HL-60 (cell line): ENCODE measurements around the gene TRABD2B.

Experiments used
- GABPA ChIP-seq: IDR thresholded peaks from 2 replicates; pipeline ENCODE4 v1.6.1; 2012; ENCODE audit warnings: low read depth
- POLR2AphosphoS5 ChIP-seq: IDR thresholded peaks from 2 replicates; pipeline ENCODE4 v1.6.1; 2012; ENCODE audit warnings: low read depth
- SPI1 ChIP-seq: IDR thresholded peaks from 2 replicates; pipeline ENCODE4 v1.6.1; 2012; ENCODE audit warnings: low read depth, mild to moderate bottlenecking, borderline replicate concordance
- TF ChIP-seq, protein P1 (sequence below): IDR thresholded peaks from one replicate; pipeline ENCODE4 v1.5.1; 2011; ENCODE audit warnings: low read length, control low read depth, inconsistent platforms; ENCODE audit not compliant: insufficient read depth
- TF ChIP-seq, protein P2 (sequence below): IDR thresholded peaks from 2 replicates; pipeline ENCODE4 v1.6.1; 2012; ENCODE audit warnings: low read depth; ENCODE audit not compliant: insufficient replicate concordance

DNA sequence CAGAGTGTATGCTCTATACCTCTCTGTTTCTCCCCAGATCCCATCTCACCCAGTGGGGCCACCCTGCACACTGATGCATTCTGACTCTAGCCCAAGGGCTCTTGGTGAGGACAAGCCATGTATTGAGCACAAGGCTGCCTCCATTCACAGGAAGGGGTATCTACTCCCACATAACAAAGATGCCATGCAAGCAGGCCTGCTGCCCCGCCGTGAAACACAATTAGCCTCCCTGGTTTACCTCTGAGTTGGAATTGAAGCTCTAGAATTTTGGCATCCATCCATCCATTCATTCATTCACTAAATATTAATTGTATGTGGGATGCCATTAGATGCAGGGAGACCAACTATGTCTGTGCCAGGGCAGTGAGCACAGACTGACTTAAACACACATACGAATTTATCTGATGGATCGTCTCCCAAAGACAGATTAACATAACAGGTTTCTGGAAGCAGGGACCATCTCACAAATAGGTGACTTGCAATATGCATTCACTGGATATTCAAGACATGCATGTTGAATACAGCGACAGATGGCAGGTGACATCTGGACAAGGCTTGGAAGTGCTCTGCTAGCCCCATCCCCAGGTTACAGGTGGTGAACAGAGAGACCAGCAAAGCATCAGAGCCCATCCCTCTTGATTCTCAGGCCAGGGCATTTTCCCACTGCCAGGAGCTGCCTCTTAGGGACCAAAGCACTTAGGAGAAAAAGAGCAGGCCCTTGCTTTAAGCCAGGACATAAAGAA lies 34.3 kb downstream of the TRABD2B start:
- TF ChIP-seq, protein P1, sequence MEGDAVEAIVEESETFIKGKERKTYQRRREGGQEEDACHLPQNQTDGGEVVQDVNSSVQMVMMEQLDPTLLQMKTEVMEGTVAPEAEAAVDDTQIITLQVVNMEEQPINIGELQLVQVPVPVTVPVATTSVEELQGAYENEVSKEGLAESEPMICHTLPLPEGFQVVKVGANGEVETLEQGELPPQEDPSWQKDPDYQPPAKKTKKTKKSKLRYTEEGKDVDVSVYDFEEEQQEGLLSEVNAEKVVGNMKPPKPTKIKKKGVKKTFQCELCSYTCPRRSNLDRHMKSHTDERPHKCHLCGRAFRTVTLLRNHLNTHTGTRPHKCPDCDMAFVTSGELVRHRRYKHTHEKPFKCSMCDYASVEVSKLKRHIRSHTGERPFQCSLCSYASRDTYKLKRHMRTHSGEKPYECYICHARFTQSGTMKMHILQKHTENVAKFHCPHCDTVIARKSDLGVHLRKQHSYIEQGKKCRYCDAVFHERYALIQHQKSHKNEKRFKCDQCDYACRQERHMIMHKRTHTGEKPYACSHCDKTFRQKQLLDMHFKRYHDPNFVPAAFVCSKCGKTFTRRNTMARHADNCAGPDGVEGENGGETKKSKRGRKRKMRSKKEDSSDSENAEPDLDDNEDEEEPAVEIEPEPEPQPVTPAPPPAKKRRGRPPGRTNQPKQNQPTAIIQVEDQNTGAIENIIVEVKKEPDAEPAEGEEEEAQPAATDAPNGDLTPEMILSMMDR = no peak
- TF ChIP-seq POLR2AphosphoS5 (no peak), GABPA (no peak), SPI1 (no peak)
- TF ChIP-seq, protein P2, sequence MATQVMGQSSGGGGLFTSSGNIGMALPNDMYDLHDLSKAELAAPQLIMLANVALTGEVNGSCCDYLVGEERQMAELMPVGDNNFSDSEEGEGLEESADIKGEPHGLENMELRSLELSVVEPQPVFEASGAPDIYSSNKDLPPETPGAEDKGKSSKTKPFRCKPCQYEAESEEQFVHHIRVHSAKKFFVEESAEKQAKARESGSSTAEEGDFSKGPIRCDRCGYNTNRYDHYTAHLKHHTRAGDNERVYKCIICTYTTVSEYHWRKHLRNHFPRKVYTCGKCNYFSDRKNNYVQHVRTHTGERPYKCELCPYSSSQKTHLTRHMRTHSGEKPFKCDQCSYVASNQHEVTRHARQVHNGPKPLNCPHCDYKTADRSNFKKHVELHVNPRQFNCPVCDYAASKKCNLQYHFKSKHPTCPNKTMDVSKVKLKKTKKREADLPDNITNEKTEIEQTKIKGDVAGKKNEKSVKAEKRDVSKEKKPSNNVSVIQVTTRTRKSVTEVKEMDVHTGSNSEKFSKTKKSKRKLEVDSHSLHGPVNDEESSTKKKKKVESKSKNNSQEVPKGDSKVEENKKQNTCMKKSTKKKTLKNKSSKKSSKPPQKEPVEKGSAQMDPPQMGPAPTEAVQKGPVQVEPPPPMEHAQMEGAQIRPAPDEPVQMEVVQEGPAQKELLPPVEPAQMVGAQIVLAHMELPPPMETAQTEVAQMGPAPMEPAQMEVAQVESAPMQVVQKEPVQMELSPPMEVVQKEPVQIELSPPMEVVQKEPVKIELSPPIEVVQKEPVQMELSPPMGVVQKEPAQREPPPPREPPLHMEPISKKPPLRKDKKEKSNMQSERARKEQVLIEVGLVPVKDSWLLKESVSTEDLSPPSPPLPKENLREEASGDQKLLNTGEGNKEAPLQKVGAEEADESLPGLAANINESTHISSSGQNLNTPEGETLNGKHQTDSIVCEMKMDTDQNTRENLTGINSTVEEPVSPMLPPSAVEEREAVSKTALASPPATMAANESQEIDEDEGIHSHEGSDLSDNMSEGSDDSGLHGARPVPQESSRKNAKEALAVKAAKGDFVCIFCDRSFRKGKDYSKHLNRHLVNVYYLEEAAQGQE = no peak
